PC-9 (cell line): ENCODE results near the gene CYYR1. TPM values are rescaled to one million over a fixed set of nuclear protein-coding genes. Genes with fewer than 3 reads are reported as not detected.

Experiments used
- BruUV-seq: library from RNA; stranded (reverse); fragments of 400-500 nt; replicated peaks from 2 replicates; lab custom pipeline; 2021; lab: Mats Ljungman, UMichigan
- CTCF ChIA-PET: fragments of 300-600 bp; sonication (Branson Sonifier 250); formaldehyde crosslinking; loops from one replicate; lab custom pipeline; 2022; ENCODE audit warnings: antibody characterized with exemption; lab: Charles Lee
- POLR2A ChIA-PET: fragments of 300-600 bp; sonication (Branson Sonifier 250); formaldehyde crosslinking; loops from one replicate; lab custom pipeline; 2022; ENCODE audit warnings: antibody characterized with exemption; ENCODE audit not compliant: unreplicated experiment; lab: Charles Lee
- DNase-seq, 2 experiments: peaks; one replicate each; pipeline versions ENCODE4 v3.0.0 to v3.0.0-alpha.2; 2015 to 2022; ENCODE audit warnings: mixed read lengths in 1 of 2
- H2AFZ ChIP-seq: fragments of 200-600 bp; sonication (generic); 2 replicates; pipeline ENCODE4 v1.8.1; 2017; ENCODE audit warnings: antibody characterized with exemption
- H3F3A ChIP-seq: fragments of 200-600 bp; sonication (generic); 2 replicates; pipeline ENCODE4 v1.8.1; 2017; ENCODE audit warnings: antibody characterized with exemption, mild to moderate bottlenecking, low read depth; ENCODE audit not compliant: insufficient read depth
- H3K27ac ChIP-seq: fragments of 200-600 bp; sonication (generic); 2 replicates; pipeline ENCODE4 v1.6.1; 2016; ENCODE audit warnings: mixed run types
- H3K27me3 ChIP-seq: fragments of 200-600 bp; sonication (generic); 2 replicates; pipeline ENCODE4 v1.6.1; 2016; ENCODE audit warnings: low read depth, mixed run types; ENCODE audit not compliant: insufficient read depth
- H3K36me3 ChIP-seq: fragments of 200-600 bp; sonication (generic); 2 replicates; pipeline ENCODE4 v1.6.1; 2016; ENCODE audit warnings: low read depth, mixed run types
- H3K4me1 ChIP-seq: fragments of 200-600 bp; sonication (generic); replicated peaks from 2 replicates; pipeline ENCODE4 v1.6.1; 2016; ENCODE audit warnings: mixed run types; ENCODE audit not compliant: insufficient read depth
- H3K4me2 ChIP-seq: fragments of 200-600 bp; sonication (generic); 2 replicates; pipeline ENCODE4 v1.6.1; 2017; ENCODE audit warnings: mixed run types
- H3K4me3 ChIP-seq: fragments of 200-600 bp; sonication (generic); 2 replicates; pipeline ENCODE4 v1.6.1; 2016; ENCODE audit warnings: mixed run types
- H3K79me2 ChIP-seq: fragments of 200-600 bp; sonication (generic); 2 replicates; pipeline ENCODE4 v1.6.1; 2017; ENCODE audit warnings: low read depth, mixed run types
- H3K9me2 ChIP-seq: fragments of 200-600 bp; sonication (generic); 2 replicates; pipeline ENCODE4 v1.8.1; 2017; ENCODE audit warnings: mild to moderate bottlenecking; ENCODE audit not compliant: insufficient read depth
- H3K9me3 ChIP-seq: fragments of 200-600 bp; sonication (generic); 2 replicates; pipeline ENCODE4 v1.8.1; 2016; ENCODE audit warnings: low read depth; ENCODE audit not compliant: insufficient read depth
- H4K20me1 ChIP-seq: fragments of 200-600 bp; sonication (generic); 2 replicates; pipeline ENCODE4 v1.8.1; 2017; ENCODE audit not compliant: insufficient read depth
- CTCF ChIP-seq: fragments of 200-600 bp; sonication (generic); conservative IDR thresholded peaks from 2 replicates; pipeline ENCODE4 v1.6.1; 2017; ENCODE audit warnings: mixed run types, antibody characterized with exemption, mild to moderate bottlenecking, moderate library complexity
- EZH2 ChIP-seq: fragments of 200-600 bp; sonication (generic); IDR thresholded peaks from 2 replicates; pipeline ENCODE4 v1.8.0; 2017; ENCODE audit warnings: antibody characterized with exemption, low read depth
- intact Hi-C: fragments of 100-400 bp; cut with micrococcal nuclease; formaldehyde crosslinking; loops from one replicate; pipeline ENCODE4 v1.10.0; 2022; ENCODE audit not compliant: unreplicated experiment
- total RNA-seq: library from RNA; stranded (reverse); gene quantifications from 2 replicates; pipeline ENCODE4 v1.2.3, GENCODE V29; 2021

The CYYR1 gene
- total RNA-seq, 1 experiment from 2014 or later: not detected

- no peak for TF ChIP-seq CTCF
- no peak for TF ChIP-seq EZH2
- no peak overlapping the region for H3K4me2 ChIP-seq
- no peaks in the 10 kb centered on the region for H3K79me2 ChIP-seq
- H4K20me1 ChIP-seq: no peaks in the 10 kb centered on the region
- no peak for DNase-seq
- 0 out of 2 replicates have a peak, but pooled peaks cover 3% of the 10 kb centered on the region for H3K9me3 ChIP-seq
- no peaks in the 10 kb centered on the region for H3K9me2 ChIP-seq
- POLR2A ChIA-PET: no interaction called here
- no peaks in the 10 kb centered on the region for H3K27me3 ChIP-seq
- intact Hi-C loops: no loop called here
- no peaks in the 10 kb centered on the region for H3K4me1 ChIP-seq
- no peak overlapping the region for H3K4me3 ChIP-seq
- BruUV-seq: no TSS peak
- H3K36me3 ChIP-seq: no peaks in the 10 kb centered on the region
- no peak overlapping the region for H3K27ac ChIP-seq
- CTCF ChIA-PET: no interaction called here
- no peaks in the 10 kb centered on the region for H3F3A ChIP-seq
- no peak overlapping the region for H2AFZ ChIP-seq
Measured at GRCh38 chr21:26595971-26596370, 22.9 kb upstream of the CYYR1 start.

- Histone ChIP-seq H3K4me3 (no peak overlapping the region), H3K27me3 (no peaks in the 10 kb centered on the region), H3K27ac (no peak overlapping the region), H3K9me3 (0 out of 2 replicates have a peak, but pooled peaks cover 3% of the 10 kb centered on the region), H4K20me1 (no peaks in the 10 kb centered on the region), H3F3A (no peaks in the 10 kb centered on the region), H3K36me3 (no peaks in the 10 kb centered on the region), H3K9me2 (no peaks in the 10 kb centered on the region), H3K4me1 (no peaks in the 10 kb centered on the region), H3K4me2 (no peak overlapping the region), H2AFZ (no peak overlapping the region), H3K79me2 (no peaks in the 10 kb centered on the region)
- CTCF ChIA-PET: no interaction called here
- intact Hi-C loops: no loop called here
- no TSS peak for BruUV-seq
- POLR2A ChIA-PET: no interaction called here
- no peak for TF ChIP-seq EZH2
- no peak for TF ChIP-seq CTCF
- DNase-seq: no peak
Measured at GRCh38 chr21:26593800-26594199, 20.7 kb upstream of the CYYR1 start.

- intact Hi-C loops: no loop called here
- BruUV-seq: no TSS peak
Measured at GRCh38 chr21:26591543-26591942, 18.5 kb upstream of the CYYR1 start.

More at GRCh38 chr21:26591543-26591942, 18.5 kb upstream of the CYYR1 start:
- H3K4me1 ChIP-seq: peaks cover 9% of the 10 kb centered on the region; the same call in 1 of the 2 replicates
- no peak for TF ChIP-seq CTCF
- H3K27ac ChIP-seq: no peak overlapping the region
- ChIA-PET CTCF (no interaction called here), POLR2A (no interaction called here)
- DNase-seq: no peak
- H3K9me2 ChIP-seq: no peaks in the 10 kb centered on the region
- no peaks in the 10 kb centered on the region for H4K20me1 ChIP-seq
- no peak overlapping the region for H2AFZ ChIP-seq
- no peak overlapping the region for H3K4me3 ChIP-seq
- H3K79me2 ChIP-seq: no peaks in the 10 kb centered on the region
- no peak overlapping the region for H3K4me2 ChIP-seq
- H3F3A ChIP-seq: peaks cover 4% of the 10 kb centered on the region; the same call in 1 of the 2 replicates
- H3K9me3 ChIP-seq: no peaks in the 10 kb centered on the region
- H3K27me3 ChIP-seq: no peaks in the 10 kb centered on the region
- no peaks in the 10 kb centered on the region for H3K36me3 ChIP-seq
